ENCODE measurements around the gene LZTS2.
A peak's percentile ranks its signal among the peaks of the same experiment; 100 is the strongest.
"Not testable (repeated sequence)": the region's sequence is repeated elsewhere in the genome, so short reads cannot be mapped to it uniquely, and the experiment has no call there.

The LZTS2 gene, protein sequence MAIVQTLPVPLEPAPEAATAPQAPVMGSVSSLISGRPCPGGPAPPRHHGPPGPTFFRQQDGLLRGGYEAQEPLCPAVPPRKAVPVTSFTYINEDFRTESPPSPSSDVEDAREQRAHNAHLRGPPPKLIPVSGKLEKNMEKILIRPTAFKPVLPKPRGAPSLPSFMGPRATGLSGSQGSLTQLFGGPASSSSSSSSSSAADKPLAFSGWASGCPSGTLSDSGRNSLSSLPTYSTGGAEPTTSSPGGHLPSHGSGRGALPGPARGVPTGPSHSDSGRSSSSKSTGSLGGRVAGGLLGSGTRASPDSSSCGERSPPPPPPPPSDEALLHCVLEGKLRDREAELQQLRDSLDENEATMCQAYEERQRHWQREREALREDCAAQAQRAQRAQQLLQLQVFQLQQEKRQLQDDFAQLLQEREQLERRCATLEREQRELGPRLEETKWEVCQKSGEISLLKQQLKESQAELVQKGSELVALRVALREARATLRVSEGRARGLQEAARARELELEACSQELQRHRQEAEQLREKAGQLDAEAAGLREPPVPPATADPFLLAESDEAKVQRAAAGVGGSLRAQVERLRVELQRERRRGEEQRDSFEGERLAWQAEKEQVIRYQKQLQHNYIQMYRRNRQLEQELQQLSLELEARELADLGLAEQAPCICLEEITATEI

DNA sequence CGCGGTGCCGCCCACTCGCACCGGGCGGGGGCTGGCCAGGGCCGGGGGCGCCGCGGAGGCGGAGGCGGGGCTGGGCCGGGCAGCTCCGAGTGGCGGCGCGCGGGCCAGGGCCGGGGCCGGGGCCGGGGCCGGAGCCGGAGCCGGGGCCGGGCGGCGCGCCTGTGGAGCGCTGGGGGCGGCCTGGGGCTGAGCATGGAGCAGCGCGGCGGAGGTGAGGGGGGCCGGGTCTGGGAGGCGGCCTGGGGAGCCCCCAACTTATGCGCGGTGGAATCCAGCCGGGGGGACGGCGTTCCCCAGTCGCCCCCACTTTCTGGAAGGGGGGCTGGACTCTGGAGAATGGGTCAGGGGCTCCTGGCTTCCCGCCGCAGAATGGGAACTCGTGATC lies at the start of gene LZTS2:
TSS of gene LZTS2 (plus strand) at position 67 of the 385 bp plus-strand sequence. CDS start 2,731 bp downstream, outside the sequence.
- no peak for DNase-seq

DNA sequence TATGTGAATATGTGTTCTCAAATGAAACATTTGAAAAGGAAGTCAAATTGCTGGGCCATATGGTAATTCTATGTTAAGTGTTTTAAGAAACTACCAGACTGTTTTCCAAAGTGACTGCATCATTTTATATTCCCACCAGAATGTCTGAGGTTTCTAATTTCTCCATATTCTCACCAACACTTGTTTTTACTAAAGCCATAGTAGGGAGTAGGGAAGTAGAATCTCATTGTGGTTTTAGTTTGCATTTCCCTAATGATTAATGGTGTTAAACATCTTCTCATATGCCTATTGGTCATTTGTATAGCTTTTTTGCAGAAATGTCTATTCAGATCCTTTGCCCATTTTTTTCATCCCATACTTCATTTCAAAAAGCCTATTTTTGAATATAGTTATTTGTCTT lies 39.4 kb upstream of the LZTS2 start:
- DNase-seq, result no peak

DNA sequence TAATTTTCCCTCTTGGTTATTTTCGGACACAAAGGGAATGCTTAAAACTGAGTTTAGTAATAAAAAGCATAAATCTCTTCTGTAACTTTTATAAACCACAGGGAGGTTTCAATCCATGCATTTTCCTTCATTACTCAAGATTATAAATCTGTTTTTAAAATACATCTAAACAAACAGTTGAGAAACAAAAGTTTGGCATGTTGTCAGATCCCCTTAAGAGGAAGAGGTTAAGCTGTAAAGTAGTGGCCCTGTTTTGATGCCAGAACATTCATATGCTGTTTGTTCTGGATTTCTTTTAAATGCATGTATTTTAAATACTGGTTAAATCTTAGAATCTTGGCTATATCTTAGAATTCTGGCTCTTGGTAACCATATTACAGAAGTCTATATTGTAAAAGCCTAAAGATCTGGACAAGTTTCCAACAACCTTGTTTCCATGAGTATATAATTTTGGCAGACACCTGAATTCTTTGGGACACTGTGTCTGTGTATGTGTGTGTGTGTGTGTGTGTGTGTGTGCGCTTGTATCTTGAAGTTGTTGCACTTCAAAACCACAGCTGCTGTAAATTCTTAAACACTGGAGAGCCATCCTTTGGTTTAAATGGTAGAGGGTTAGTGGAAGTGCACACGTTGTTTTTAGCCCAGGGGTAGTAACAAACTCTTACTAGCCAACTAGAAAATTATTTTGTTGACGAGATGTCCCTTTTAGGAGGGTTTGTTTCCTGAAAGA lies 37.1 kb upstream of the LZTS2 start:
- DNase-seq, result no peak

DNA sequence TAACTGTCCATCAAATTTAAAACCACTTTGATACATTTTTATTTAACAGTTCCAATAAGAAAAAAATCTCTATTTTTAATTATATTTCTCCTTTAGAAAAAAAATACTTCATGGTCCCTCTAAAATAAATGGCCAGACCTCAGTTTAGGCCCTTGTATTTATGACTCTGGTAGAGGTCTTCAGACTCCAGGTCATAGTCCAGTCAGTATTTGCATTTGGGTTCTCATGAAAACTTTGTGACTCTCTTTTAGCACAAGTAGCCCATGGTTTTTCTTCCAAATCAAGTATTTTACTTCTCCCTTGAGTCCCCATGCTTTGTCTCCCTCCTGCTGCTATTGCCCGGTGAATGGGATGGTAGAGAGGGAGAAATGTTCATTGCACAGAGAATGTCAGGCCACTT lies 35.8 kb upstream of the LZTS2 start:
- no peak for DNase-seq

DNA sequence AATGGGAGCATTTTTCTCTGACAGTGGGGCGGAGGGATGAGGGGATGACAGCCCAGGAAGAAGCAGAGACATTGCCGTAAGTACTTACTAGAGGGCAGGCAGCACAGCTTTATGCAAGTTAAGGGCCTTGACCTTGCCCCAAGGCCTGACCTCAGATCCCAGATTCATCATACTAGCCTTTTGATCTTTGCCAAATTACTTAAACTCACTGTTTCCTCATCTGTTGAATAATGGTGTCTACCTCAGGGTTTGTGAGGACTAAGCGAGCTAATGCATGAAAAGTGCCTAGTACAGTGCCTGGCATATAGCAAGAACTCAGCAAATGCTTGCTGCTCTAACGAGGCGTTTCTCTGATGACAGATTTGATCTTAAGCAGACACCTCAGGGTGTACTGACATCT lies 33.8 kb upstream of the LZTS2 start:
- no peak for DNase-seq

DNA sequence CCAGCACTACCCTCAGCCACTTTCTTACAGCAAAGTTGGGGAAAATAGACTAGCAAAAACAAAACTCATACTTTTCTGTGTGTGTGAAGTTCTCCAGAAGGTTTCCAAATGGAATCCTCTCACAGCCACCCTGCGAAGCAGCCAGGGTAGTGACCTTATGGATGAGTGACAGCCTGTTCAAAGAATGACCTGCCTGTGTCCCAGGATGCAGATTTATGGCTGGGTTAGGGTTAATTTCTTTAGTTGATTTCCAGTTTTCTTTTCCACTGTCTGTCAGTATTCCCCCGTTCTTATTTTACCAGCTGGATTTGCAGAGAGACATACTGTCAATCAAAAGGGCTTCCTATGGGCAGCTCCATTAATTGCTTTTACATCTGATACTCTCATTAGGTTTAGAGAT lies 32.7 kb upstream of the LZTS2 start:
- no peak for DNase-seq

DNA sequence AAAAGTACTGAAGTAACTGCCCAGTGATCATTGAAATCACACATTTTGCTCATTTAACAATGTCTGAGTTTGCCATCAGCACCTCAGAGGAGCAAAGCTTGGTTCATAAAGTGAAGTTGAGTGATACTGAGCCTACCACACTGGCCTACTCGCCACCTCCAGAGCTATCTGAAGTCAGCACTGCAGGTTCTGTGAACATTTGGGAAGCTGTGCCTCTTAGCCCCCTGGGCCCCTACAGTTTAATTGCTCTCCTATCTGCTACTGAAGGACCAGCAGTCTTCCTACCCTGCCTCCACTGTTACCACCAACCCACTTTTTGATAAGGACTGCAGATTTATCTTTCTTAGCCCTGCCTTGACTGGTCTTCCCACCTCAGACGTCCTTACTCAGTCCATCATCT lies 32.3 kb upstream of the LZTS2 start:
- no peak for DNase-seq

DNA sequence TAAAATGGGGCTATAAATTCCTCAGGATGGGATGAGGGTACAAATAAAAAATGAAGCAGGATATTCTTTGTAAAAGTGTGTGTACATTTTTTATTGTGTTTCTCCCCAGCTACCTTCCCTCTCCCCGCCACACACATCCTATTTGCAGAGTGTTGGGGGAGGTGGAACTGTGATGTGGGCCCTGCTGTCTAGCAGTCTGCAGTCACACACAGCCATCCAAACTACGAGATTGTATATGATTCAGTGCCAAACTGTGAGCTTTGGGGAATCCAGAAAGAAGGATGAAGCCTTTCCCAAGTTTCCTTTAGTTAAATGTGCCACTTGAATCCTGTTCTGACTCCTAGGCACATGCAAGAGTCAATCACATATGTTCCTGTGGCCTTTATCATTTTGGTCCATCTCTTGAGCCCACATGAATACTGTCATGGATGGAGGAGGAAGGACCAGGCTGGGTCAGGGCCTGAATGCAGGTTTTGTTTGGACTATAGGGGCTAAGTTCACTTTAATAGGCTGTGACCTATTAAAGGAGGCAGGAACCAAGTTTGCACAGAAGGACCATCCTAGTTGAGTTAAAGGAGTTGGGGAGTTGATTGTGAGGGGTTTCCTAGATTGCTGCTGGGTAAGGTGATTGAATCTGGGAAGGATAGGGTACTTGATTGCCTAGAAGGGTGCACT lies 31.4 kb upstream of the LZTS2 start:
- DNase-seq, result no peak

DNA sequence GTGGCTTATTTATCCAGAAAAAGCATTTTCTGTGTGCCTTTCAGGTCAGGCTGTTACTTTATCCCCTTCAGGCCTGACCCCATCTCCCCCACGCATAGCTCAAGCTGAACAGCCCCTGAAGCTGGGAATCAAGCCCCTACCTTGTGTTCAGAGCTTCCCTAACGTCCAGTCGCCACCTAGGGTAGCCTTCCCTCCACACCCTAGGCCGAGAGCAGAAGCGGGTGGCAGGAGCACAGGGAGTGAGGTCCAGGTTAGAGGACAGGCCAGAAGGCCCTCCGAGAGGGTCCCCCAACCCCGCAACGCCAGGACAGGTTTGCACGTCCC lies 30.8 kb upstream of the LZTS2 start:
- no peak for DNase-seq

DNA sequence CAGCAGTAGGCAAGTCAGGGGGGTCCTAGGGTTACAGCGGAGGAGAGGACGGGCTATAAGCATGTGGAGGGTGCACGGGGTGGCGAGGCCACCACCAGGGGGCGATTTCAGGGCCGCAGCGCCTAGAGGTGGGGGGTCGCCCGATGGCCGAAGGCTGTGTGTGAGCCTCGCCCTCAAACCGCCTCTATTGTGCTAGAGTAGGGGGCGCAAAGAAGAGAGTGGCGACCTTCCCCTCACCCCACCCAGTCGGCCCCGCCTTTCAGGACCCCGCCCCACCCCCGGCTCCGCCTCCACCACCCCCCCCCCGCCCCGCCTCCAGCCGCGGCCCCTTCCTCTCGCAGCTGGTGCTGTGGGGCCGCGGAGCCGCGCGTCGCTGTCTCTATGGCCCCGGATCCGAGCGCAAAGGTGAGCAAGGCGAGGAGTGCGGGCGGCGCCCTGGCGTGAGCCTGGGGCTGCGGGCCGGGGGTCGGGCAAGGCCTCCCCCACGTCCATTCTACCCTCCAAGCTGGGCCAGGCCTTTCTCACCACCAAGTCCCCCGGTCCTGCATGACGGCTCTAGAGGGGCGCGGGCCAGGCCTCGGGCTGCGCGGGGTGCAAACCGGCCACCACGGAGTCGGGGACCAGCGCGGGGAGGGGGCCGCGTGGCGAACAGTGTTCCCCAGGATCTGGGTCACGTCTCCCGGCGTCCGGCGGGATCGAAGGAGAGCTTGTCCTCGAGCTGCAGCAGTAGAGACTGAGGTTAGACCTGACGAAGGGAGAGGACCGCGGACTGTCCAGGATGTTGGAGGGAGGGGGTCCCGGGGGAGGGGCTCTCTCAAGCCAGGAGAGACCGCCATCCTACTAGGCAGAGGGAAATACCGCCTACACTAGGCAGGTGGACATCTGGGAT lies 30.2 kb upstream of the LZTS2 start, which contains the start of gene SEMA4G:
TSS of gene SEMA4G (plus strand) at position 318 of the 889 bp plus-strand sequence. CDS start 3,409 bp downstream, outside the sequence.
- peak; percentile 18 to 26 for DNase-seq

DNA sequence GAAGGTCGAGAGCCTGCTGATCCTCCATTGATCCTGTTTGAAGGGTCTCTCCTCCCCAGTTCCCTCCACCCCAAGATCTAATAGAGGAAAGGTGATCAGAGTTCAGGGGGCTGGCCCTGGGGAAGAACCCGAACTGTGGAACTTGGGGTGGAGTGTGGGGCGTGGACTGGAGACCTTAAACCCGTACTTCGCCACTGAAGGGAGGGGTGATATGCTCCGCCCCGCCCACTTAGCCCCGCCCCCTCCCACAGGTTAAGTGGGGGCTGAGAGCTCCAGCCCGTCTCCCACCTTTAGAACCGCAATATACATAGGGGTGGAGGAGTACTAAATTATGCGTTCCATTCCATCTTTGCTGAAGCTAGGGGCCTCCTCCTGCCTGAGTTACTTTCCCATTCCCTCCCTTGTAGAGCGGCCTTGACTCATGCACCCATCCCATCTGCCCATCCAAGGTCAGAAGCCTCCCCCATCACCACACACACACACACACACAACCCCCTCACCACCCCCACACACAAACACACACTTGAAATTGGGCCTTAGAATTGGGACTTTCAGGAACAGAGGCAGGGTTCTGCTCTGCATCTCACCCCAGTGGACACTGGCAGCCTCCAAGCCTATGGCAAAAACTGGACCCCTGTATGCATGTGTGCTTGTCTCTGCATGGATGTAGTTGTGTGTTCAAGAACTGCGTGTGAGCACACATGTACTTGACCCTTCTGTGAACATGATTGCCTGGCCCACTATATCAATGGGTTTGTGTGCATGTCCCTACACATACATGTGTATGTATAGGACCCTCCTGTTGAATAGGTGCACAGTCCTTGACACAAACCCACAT lies 29.3 kb upstream of the LZTS2 start:
- DNase-seq, result peak in 1 of 2 experiments; percentile 33

DNA sequence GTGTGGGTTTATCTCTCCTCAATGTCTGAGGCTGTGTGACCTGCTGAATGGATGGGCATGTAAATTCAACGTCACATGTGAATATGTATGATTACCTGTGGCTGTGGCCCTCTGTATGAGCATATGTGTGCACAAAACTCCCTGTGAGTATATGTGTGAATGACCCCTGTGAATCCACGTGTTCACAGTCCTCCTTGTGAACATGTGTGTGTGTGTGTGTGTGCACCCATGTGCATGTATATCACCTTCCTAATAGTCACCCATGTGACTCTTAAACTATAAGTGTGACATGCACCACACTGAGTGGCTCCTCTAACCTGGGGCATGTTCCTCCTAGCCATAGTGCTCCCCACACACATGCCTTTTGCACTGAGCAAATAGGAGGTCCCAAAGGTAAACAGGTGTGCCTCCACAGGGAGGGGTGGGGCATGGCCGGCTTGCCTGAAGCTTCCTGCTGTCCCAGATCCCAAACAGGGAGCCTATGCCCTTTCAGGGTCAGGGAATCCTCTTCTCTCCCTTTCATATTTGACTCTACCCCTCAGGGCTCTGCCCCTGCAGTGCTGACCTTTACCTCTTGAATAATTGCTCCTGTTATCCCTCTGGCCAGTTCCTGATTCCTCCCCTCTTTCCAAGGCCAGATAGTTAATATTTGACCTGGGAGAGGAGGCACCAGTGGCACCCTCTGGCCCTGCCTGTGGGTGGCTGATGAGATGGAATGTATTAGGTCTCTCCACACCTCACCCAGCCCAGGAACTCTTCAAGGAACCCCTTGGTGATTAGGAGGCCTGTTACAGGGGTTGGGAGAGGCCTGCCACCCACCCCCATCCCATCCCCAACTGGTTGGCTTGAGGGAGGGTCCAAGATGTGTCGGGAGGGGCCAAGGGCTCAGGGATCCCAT lies 28.4 kb upstream of the LZTS2 start:
- no peak for DNase-seq

DNA sequence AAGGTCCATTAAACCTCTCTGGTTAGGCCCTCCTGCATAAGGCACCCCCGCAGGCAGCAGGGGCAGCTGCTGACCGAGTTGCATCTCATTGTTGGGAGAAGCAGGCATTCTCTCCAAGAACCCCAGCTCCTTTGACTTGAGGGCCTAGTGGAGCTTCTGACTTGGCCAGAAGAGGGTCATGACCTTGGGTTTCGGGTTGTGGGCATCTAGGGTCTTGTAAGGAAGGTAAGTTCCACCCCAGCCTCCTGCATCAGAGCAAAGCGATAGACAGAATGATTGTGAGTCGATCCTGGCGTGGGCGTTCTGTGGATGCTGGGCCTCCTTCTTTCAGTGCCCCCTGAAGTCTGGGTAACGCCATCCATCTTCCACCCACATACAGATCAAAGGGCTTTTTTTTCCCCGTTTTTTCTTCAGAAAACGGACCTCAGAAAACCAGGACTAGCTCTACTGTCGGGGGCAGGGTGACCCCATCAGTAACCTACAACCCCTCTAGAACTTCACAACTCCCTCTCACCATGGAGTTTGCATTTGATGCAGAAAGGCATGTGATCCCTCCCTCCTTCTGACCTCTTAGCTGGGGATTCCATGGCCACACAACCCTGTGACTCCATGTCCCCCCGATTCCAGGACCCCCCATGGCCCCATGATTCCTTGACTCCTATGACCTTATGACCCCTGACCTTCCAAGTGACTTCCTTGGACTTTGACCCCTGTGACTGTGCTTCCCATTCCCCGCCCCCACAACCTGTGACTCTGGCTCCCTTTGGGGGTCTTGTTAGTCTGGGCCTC lies 27.3 kb upstream of the LZTS2 start:
- no peak for DNase-seq

DNA sequence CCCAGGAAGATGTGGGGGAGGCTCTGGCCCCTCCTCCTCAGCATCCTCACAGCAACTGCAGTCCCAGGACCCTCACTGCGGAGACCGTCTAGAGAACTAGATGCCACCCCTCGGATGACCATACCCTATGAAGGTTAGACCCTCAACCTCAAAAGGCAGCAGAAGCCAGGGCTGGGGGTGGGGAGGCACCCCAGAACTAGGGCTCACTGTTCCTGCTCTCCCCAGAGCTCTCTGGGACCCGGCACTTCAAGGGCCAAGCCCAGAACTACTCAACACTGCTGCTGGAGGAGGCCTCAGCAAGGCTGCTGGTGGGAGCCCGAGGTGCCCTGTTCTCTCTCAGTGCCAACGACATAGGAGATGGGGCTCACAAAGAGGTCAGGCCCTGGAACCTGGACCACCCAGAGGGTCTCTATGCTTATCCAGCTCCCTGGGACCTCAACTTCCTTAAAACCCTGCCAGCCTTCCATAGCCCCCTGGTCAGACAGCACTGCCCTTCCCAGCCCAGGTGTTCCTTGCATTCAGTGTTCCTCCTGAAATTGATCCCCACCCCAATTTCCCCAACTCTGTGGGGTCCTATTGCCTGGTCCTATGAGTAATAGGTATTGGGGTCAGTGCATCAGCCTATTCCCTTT lies 26.6 kb upstream of the LZTS2 start:
- no peak for DNase-seq

DNA sequence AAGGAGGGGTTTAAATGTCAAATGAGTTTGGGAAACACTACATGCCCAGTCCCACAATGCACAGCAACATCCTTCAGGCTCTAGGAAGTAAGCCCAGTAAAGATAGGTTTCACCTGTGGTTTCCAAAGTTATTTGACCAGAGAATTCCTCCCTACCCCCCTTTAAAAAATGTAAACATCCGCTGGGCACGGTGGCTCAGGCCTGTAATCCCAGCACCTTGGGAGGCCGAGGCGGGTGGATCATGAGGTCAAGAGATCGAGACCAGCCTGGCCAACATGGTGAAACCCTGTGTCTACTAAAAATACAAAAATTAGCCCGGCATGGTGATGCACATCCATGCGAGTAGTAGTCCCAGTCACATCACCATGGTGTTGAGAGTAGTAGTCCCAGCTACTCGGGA lies 24.2 kb upstream of the LZTS2 start:
- DNase-seq, result not testable (repeated sequence)

DNA sequence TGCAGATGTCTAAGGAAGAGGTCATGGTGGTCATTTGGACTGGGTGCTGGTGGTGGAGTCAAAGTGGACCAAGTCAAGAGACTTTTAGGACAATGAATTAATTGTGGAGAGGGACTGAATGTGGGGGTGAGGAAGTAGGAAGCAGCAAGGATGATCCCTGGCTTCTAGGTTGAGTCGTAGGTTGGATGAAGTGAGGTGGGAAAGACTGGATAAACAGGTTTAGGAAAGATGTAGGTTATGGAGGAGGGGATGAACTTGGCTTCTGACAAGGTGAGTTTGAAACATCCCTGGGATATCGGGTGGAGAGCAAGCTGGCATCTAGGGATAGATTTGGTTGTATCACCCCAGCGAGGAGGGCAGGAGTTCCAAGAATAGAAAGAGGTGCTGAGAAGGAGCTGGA lies 22.7 kb upstream of the LZTS2 start:
- DNase-seq, result no peak

DNA sequence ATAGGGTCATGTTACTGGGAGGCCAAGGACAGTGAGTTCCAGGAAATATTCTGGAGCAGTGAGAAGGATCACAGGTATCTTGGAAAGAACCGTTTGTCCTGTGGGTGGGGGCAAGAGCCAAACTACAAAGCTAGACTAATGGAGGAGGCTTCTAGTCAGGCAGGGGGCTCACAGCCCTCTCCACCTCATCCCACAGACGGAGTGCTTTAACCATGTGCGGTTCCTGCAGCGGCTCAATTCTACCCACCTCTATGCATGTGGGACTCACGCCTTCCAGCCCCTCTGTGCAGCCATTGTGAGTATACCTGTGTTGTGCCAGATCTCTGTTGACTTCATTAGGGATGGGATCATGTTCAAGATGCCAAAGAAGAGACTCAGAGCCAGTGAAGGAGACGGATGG lies 22.2 kb upstream of the LZTS2 start:
- no peak for DNase-seq

DNA sequence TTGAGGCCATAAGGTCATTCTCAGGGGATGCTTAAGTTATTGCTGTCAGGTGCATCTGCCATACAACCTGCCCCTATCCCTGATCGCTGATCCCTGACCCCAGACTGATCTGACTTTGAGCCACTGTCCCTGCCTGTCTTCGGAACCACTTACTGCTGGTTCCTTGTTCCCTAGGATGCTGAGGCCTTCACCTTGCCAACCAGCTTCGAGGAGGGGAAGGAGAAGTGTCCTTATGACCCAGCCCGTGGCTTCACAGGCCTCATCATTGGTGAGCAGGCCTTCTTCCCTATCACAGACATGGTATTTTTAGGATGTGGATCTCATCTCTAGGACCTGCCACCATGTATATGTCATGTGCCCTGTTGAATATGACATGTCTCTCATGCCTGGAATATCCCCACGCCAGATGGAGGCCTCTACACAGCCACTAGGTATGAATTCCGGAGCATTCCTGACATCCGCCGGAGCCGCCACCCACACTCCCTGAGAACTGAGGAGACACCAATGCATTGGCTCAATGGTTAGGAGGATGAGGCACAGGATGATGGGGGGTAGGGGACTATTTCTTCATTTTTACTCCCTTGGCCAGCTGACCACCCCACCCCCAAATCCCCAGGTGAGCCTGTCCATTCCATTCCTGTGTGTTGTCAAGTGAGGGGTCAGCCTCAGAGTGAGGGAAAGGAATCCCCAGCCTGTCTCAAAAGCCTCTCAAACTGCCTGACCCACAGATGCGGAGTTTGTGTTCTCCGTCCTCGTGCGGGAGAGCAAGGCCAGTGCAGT lies 21.3 kb upstream of the LZTS2 start:
- DNase-seq, result no peak

All from activated CD4-positive, alpha-beta T cell treated with anti-CD3 and anti-CD28 coated beads, Interleukin-2, amount 50 U/mL, for 4 hours (primary cell).